DMS 273 treated with DMSO at 0.1 percent for 48 hours (cell line): ENCODE results near the gene ZNHIT1.
"Not testable (repeated sequence)": the region's sequence is repeated elsewhere in the genome, so short reads cannot be mapped to it uniquely, and the experiment has no call there.

Source experiments
- DNase-seq: peaks from one replicate; lab custom pipeline; 2025; lab: John Stamatoyannopoulos, UW

The ZNHIT1 gene

GRCh38 chr7:101241443-101242349, 23.7 kb downstream of the ZNHIT1 start:
- DNase-seq: no peak

GRCh38 chr7:101243646-101244374, 25.8 kb downstream of the ZNHIT1 start:
- no peak for DNase-seq

GRCh38 chr7:101244375-101245146, 26.6 kb downstream of the ZNHIT1 start, which contains the start of gene FIS1:
FIS1 (minus strand) TSS chr7:101245081; CDS start chr7:101245004, 77 bp downstream.
- peak; percentile 93 for DNase-seq

GRCh38 chr7:101245147-101245668, 27.2 kb downstream of the ZNHIT1 start:
- no peak for DNase-seq

GRCh38 chr7:101248276-101248675, 30.3 kb downstream of the ZNHIT1 start:
- no peak for DNase-seq

- no peak for DNase-seq
These were observed 32.4 kb downstream of the ZNHIT1 start for GRCh38 chr7:101250324-101250723.

GRCh38 chr7:101251871-101252659, 34.1 kb downstream of the ZNHIT1 start:
- DNase-seq: peak; percentile 97

- DNase-seq: not testable (repeated sequence)
These were observed 35.2 kb downstream of the ZNHIT1 start for GRCh38 chr7:101253199-101253598.

- no peak for DNase-seq
These were observed 37.8 kb downstream of the ZNHIT1 start for GRCh38 chr7:101255796-101256195.

- no peak for DNase-seq
These were observed 40.3 kb downstream of the ZNHIT1 start for GRCh38 chr7:101258243-101258731.

GRCh38 chr7:101264102-101264706, 46.2 kb downstream of the ZNHIT1 start:
- not testable (repeated sequence) for DNase-seq

- DNase-seq: no peak
These were observed 47.9 kb downstream of the ZNHIT1 start for GRCh38 chr7:101265622-101266516.

- DNase-seq: no peak
These were observed 51.7 kb downstream of the ZNHIT1 start for GRCh38 chr7:101269664-101270063.

- no peak for DNase-seq
These were observed 53.1 kb downstream of the ZNHIT1 start for GRCh38 chr7:101271021-101271420.

- DNase-seq: no peak
These were observed 55.2 kb downstream of the ZNHIT1 start for GRCh38 chr7:101273206-101273605.
